GM18858 (cell line): Measurements from ENCODE around the gene HBD.
"Not testable (repeated sequence)": the region's sequence is repeated elsewhere in the genome, so short reads cannot be mapped to it uniquely, and the experiment has no call there.

Source experiments
- ATAC-seq: cut with Tn5 transposase; IDR thresholded peaks from one replicate; pipeline ENCODE4 v1.9.1; 2021; ENCODE audit not compliant: unreplicated experiment

The HBD gene

GRCh38 chr11:5253440-5253839 is 19.2 kb upstream of the HBD start:
- not testable (repeated sequence) for ATAC-seq

- no peak for ATAC-seq
Observed at GRCh38 chr11:5252919-5253265, 18.6 kb upstream of the HBD start.

- no peak for ATAC-seq
Observed at GRCh38 chr11:5252192-5252918, 18.1 kb upstream of the HBD start.

- no peak for ATAC-seq
Observed at GRCh38 chr11:5251746-5252145, 17.5 kb upstream of the HBD start.

- ATAC-seq = no peak
Observed at GRCh38 chr11:5250543-5251204, 16.4 kb upstream of the HBD start.

GRCh38 chr11:5249807-5250396 is 15.6 kb upstream of the HBD start, which contains the start of gene HBG1:
Gene HBG1, minus strand, starts transcription at chr11:5249857. Its CDS starts 53 bp downstream, at chr11:5249804.
- not testable (repeated sequence) for ATAC-seq

GRCh38 chr11:5248498-5248897 is 14.2 kb upstream of the HBD start:
- ATAC-seq = not testable (repeated sequence)

GRCh38 chr11:5247472-5248192 is 13.3 kb upstream of the HBD start:
- ATAC-seq = no peak

GRCh38 chr11:5246772-5247471 is 12.6 kb upstream of the HBD start:
- ATAC-seq = no peak

- ATAC-seq = no peak
Observed at GRCh38 chr11:5245155-5245554, 10.9 kb upstream of the HBD start.

- ATAC-seq = no peak
Observed at GRCh38 chr11:5243816-5244180, 9.5 kb upstream of the HBD start.

GRCh38 chr11:5242933-5243815 is 8.9 kb upstream of the HBD start:
- ATAC-seq = no peak

GRCh38 chr11:5242208-5242607 is 7.9 kb upstream of the HBD start:
- ATAC-seq = no peak

- no peak for ATAC-seq
Observed at GRCh38 chr11:5241458-5241857, 7.2 kb upstream of the HBD start.

GRCh38 chr11:5240458-5240857 is 6.2 kb upstream of the HBD start:
- no peak for ATAC-seq

- no peak for ATAC-seq
Observed at GRCh38 chr11:5240056-5240455, 5.8 kb upstream of the HBD start.

GRCh38 chr11:5239046-5239445 is 4.8 kb upstream of the HBD start:
- no peak for ATAC-seq

- ATAC-seq = no peak
Observed at GRCh38 chr11:5238486-5238885, 4.2 kb upstream of the HBD start.

GRCh38 chr11:5237420-5237819 is 3.1 kb upstream of the HBD start:
- ATAC-seq = no peak
